Iris pigment epithelial cell (primary cell): Measurements from ENCODE around the gene ABCC3.

ENCODE experiments used
- DNase-seq: peaks from one replicate; pipeline ENCODE4 v3.0.0-alpha.2; 2011; ENCODE audit warnings: low read depth

The ABCC3 gene

GRCh38 chr17:50737118-50737698 is 102.5 kb downstream of the ABCC3 start:
- peak; percentile 35 for DNase-seq

GRCh38 chr17:50739098-50739497 is 104.4 kb downstream of the ABCC3 start:
- no peak for DNase-seq
